Natural killer cell (primary cell): ENCODE measurements around the gene COL9A2. TPM values are rescaled to one million over a fixed set of nuclear protein-coding genes. Genes with fewer than 3 reads are reported as not detected.

ENCODE experiments used
- ATAC-seq, 3 donors: fragments of 150-1000 bp in 2 of 3; fragments of 200-7000 bp in 1 of 3; cut with Tn5 transposase; 1 replicate in 1 of 3; 2 replicates in 2 of 3; pipeline ENCODE4 v1.10.0; 2021; ENCODE audit warnings: mild to moderate bottlenecking in 2 of 3, moderate library complexity in 2 of 3
- DNase-seq, 2 donors: peaks; one replicate each; pipeline versions ENCODE4 v3.0.0 to v3.0.0-alpha.2; 2013 to 2021; ENCODE audit warnings: mixed read lengths in 1 of 2
- H3K27ac ChIP-seq: one replicate; pipeline ENCODE4 v1.5.1; 2013; ENCODE audit warnings: mild to moderate bottlenecking, low read length
- H3K27me3 ChIP-seq: one replicate; pipeline ENCODE4 v1.6.1; 2013; ENCODE audit warnings: low read length; ENCODE audit not compliant: control insufficient read depth, insufficient read depth
- H3K36me3 ChIP-seq: one replicate; pipeline ENCODE4 v1.6.1; 2013; ENCODE audit warnings: low read length; ENCODE audit not compliant: control insufficient read depth, insufficient read depth
- H3K4me1 ChIP-seq: one replicate; pipeline ENCODE4 v1.6.1; 2013; ENCODE audit warnings: low read length; ENCODE audit not compliant: control insufficient read depth, insufficient read depth
- H3K4me3 ChIP-seq: one replicate; pipeline ENCODE4 v1.5.1; 2013; ENCODE audit warnings: low read length
- H3K9me3 ChIP-seq: one replicate; pipeline ENCODE4 v1.6.1; 2013; ENCODE audit warnings: low read length; ENCODE audit not compliant: control insufficient read depth, insufficient read depth
- H3K27ac Mint-ChIP-seq, 2 donors: one replicate each; pipeline ENCODE4 v1.8.0; 2022; ENCODE audit warnings: mild to moderate bottlenecking in 2 of 2, mixed read lengths in 2 of 2, moderate library complexity in 1 of 2
- H3K27me3 Mint-ChIP-seq, 2 donors: one replicate each; pipeline ENCODE4 v1.8.0; 2022; ENCODE audit warnings: low read depth in 2 of 2, mixed read lengths in 2 of 2
- H3K36me3 Mint-ChIP-seq: one replicate; pipeline ENCODE4 v1.8.0; 2022; ENCODE audit warnings: mixed read lengths
- H3K4me1 Mint-ChIP-seq, 2 donors: one replicate each; pipeline ENCODE4 v1.8.0; 2022; ENCODE audit warnings: mixed read lengths in 2 of 2
- H3K4me3 Mint-ChIP-seq: one replicate; pipeline ENCODE4 v1.8.0; 2022; ENCODE audit warnings: mild to moderate bottlenecking, moderate library complexity, mixed read lengths
- H3K9me3 Mint-ChIP-seq, 2 donors: one replicate each; pipeline ENCODE4 v1.8.0; 2022; ENCODE audit warnings: mixed read lengths in 2 of 2
- whole genome bisulfite sequencing: methylation state at CpG from one replicate; pipeline ENCODE4 v1.1.7; 2013; ENCODE audit warnings: missing lambda C conversion rate; ENCODE audit not compliant: insufficient coverage; 5-methylcytosine and 5-hydroxymethylcytosine counted together
- intact Hi-C: fragments of 100-400 bp; cut with micrococcal nuclease; formaldehyde crosslinking; loops from one replicate; pipeline ENCODE4 v1.14.2; 2022
- total RNA-seq, 4 donors: library from RNA; stranded (reverse); fragments of 120-200 nt in 1 of 4; gene quantifications; one replicate each; pipeline versions ENCODE4 v1.2.3 to v1.2.4, GENCODE V29; 2013 to 2022
- TF ChIP-seq, protein P1 (sequence below): fragments of 200-600 bp; IDR thresholded peaks from one replicate; pipeline ENCODE4 v1.8.0; 2022; ENCODE audit warnings: antibody characterized with exemption

COL9A2 gene
- total RNA-seq, 3 donors from 2014 or later (not counting 1 experiment from before 2014, with no cell fraction given), result 2.4 to 2.6 (median 2.5) TPM

DNA sequence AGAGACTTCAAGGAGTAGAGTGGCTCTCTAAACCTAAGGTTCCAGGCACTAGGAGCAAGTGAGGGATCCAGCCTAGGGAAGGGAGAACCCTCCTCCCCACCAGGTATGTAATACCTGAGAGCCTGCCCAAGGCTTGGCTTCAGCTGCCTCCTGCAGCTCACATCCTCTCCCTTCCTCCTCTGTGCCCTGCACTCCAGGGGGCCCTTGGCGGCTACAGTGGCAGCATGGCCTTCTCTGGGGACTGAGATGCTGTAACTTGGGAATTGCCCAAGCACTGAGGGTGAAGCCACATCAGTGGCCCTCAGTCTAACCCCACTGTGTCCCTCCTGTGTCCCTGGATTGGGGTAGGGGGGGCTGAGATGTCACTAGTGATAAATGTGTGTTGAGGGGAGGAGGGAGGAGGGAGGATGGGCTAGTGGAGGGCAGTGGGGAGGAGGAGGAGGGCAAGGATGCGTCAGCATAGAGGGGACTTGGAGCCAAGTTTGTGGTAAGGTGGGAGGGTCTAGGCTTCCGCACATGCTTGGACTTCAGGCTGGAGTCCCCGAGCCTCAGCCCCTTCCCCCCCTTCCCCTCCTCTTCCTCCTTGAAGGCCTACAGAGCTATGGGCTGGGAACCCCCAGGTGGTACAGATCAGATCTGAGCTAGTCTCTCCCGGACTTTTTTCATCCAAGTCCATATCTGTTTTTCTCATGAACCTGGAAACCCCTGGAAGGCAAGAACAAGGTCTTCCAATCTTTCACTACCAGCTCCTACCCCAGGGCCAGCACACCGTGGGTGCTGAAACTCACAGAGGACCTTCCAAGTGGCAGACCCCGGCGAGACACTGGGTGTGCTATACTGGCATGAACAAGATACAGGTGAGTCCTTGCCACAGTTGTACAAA lies 17.5 kb downstream of the COL9A2 start:
- Histone ChIP-seq H3K27me3 (no peaks in the 10 kb centered on the region), H3K4me1 (no peaks in the 10 kb centered on the region), H3K27ac (no peak overlapping the region), H3K4me3 (no peak overlapping the region), H3K36me3 (no peaks in the 10 kb centered on the region), H3K9me3 (no peaks in the 10 kb centered on the region)
- H3K4me1 Mint-ChIP-seq, result no peaks in the 10 kb centered on the region
- no peak for DNase-seq
- H3K9me3 Mint-ChIP-seq, result no peaks in the 10 kb centered on the region
- no peak overlapping the region for H3K4me3 Mint-ChIP-seq
- WGBS, result 41% methylated on average over 8 of the region's 8 CpGs
- no peak for ATAC-seq
- TF ChIP-seq, protein P1, sequence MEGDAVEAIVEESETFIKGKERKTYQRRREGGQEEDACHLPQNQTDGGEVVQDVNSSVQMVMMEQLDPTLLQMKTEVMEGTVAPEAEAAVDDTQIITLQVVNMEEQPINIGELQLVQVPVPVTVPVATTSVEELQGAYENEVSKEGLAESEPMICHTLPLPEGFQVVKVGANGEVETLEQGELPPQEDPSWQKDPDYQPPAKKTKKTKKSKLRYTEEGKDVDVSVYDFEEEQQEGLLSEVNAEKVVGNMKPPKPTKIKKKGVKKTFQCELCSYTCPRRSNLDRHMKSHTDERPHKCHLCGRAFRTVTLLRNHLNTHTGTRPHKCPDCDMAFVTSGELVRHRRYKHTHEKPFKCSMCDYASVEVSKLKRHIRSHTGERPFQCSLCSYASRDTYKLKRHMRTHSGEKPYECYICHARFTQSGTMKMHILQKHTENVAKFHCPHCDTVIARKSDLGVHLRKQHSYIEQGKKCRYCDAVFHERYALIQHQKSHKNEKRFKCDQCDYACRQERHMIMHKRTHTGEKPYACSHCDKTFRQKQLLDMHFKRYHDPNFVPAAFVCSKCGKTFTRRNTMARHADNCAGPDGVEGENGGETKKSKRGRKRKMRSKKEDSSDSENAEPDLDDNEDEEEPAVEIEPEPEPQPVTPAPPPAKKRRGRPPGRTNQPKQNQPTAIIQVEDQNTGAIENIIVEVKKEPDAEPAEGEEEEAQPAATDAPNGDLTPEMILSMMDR, result no peak
- H3K27me3 Mint-ChIP-seq, result no peaks in the 10 kb centered on the region
- H3K36me3 Mint-ChIP-seq, result no peaks in the 10 kb centered on the region
- intact Hi-C loops, result no loop called here
- no peak overlapping the region for H3K27ac Mint-ChIP-seq

DNA sequence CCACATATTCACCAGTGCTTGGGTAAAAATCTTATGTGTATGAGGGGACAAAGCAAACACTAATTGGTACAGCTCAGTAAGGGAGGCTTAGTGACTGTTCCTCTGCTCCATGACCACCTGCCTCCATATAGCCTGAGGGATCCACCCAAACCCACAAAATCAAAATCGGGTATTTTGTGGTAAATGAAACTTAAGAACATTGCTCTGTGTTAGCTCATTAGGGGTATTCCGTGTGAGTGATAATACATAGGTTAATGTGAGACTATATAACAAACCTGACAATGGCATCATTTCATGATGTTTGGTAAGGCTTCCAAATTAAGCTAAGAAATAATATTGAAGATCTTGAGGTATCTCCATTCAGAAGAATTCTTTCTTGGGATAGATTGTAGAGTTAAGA lies 25.8 kb downstream of the COL9A2 start:
- H3K27ac ChIP-seq, result no peak overlapping the region

DNA sequence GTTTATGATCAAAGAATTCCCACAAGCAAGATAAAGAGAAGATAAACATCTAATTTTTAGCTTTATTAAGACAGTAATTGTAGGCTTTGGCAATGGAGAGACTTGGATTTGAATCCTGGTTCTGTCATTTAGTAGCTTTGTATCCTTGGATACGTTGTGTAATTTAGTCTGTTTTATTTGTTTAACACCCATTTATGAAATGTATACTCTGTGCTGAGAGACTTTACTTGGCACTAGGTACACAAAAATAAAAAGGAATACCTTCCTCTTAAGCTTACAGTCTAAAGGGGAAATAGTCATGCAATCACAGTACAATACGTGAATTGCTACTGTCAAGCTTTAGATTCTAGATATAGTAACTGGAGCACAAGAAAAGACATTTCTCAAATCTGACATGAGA lies 35.2 kb downstream of the COL9A2 start:
- no peak overlapping the region for H3K4me3 ChIP-seq
- WGBS, result 100% methylated on average over 1 of the region's 2 CpGs
- TF ChIP-seq, protein P1, result no peak
- H3K27ac ChIP-seq, result no peak overlapping the region
- no peak for ATAC-seq
- Mint-ChIP-seq H3K36me3 (peaks cover 6% of the 10 kb centered on the region), H3K4me1 (no peaks in the 10 kb centered on the region), H3K27me3 (no peaks in the 10 kb centered on the region), H3K9me3 (no peaks in the 10 kb centered on the region), H3K27ac (no peak overlapping the region), H3K4me3 (no peak overlapping the region)
- intact Hi-C loops, result no loop called here
- H3K4me1 ChIP-seq, result no peaks in the 10 kb centered on the region
- DNase-seq, result no peak
- no peaks in the 10 kb centered on the region for H3K27me3 ChIP-seq
- no peaks in the 10 kb centered on the region for H3K9me3 ChIP-seq
- H3K36me3 ChIP-seq, result peaks cover 25% of the 10 kb centered on the region

More for the DNA sequence above, 25.8 kb downstream of the COL9A2 start:
- Mint-ChIP-seq H3K4me1 (peaks cover 4 to 5% of the 10 kb centered on the region in 2 donors), H3K36me3 (peaks cover 20% of the 10 kb centered on the region), H3K27me3 (no peaks in the 10 kb centered on the region), H3K27ac (peak overlapping the region in 1 of 2 donors; percentile 68), H3K4me3 (no peak overlapping the region), H3K9me3 (no peaks in the 10 kb centered on the region)
- no peaks in the 10 kb centered on the region for H3K27me3 ChIP-seq
- H3K4me3 ChIP-seq, result no peak overlapping the region
- WGBS, result no CpG with 5 or more reads among the region's 2 CpGs
- intact Hi-C loops, result no loop called here
- peaks cover 43% of the 10 kb centered on the region for H3K36me3 ChIP-seq
- ATAC-seq, result no peak
- DNase-seq, result no peak
- no peaks in the 10 kb centered on the region for H3K9me3 ChIP-seq
- H3K4me1 ChIP-seq, result no peaks in the 10 kb centered on the region
- TF ChIP-seq, protein P1, result no peak
